H1 (cell line): ENCODE results near the gene UBE3C. TPM values are rescaled to one million over a fixed set of nuclear protein-coding genes. Genes with fewer than 3 reads are reported as not detected.

Experiments
- CTCF ChIA-PET: fragments of 300-600 bp; sonication (Branson Sonifier 250); formaldehyde crosslinking; loops from one replicate; lab custom pipeline; 2021; ENCODE audit not compliant: partially characterized antibody; lab: Charles Lee
- POLR2A ChIA-PET: fragments of 300-600 bp; sonication (Branson Sonifier 250); formaldehyde crosslinking; loops from one replicate; lab custom pipeline; 2021; ENCODE audit warnings: inconsistent platforms; ENCODE audit not compliant: partially characterized antibody; lab: Charles Lee
- DNase-seq, 2 experiments: peaks; one replicate each; pipeline versions ENCODE4 v3.0.0 to v3.0.0-alpha.2; 2010 to 2022; ENCODE audit warnings: low spot score in 2 of 2, low read depth in 1 of 2, mixed read lengths in 1 of 2
- FAIRE-seq: peaks from 2 replicates; lab custom pipeline; 2011; peaks lifted over from hg19 to GRCh38; lab: Jason Lieb, UNC
- H2AFZ ChIP-seq: 2 replicates; pipeline ENCODE4 v1.8.1; 2012; ENCODE audit warnings: low read length, inconsistent platforms
- H2AK5ac ChIP-seq: 2 replicates; pipeline ENCODE4 v1.6.1; 2013; ENCODE audit warnings: low read depth, low read length
- H2BK120ac ChIP-seq: replicated peaks from 2 replicates; pipeline ENCODE3; 2013; ENCODE audit warnings: low read depth, low read length, inconsistent platforms
- H2BK12ac ChIP-seq: 2 replicates; pipeline ENCODE4 v1.6.1; 2013; ENCODE audit warnings: low read depth, low read length
- H2BK15ac ChIP-seq: 2 replicates; pipeline ENCODE4 v1.6.1; 2013; ENCODE audit warnings: low read length
- H2BK20ac ChIP-seq: 2 replicates; pipeline ENCODE4 v1.6.1; 2013; ENCODE audit warnings: low read length
- H2BK5ac ChIP-seq: 2 replicates; pipeline ENCODE4 v1.6.1; 2013; ENCODE audit warnings: low read depth, low read length
- H3K14ac ChIP-seq: 2 replicates; pipeline ENCODE4 v1.6.1; 2013; ENCODE audit warnings: inconsistent platforms; ENCODE audit not compliant: insufficient read length
- H3K18ac ChIP-seq: 2 replicates; pipeline ENCODE4 v1.6.1; 2013; ENCODE audit warnings: low read length; ENCODE audit errors: extremely low read depth
- H3K23ac ChIP-seq: 2 replicates; pipeline ENCODE4 v1.6.1; 2013; ENCODE audit warnings: inconsistent platforms; ENCODE audit not compliant: insufficient read length
- H3K23me2 ChIP-seq: 2 replicates; pipeline ENCODE4 v1.6.1; 2013; ENCODE audit warnings: low read depth, low read length
- H3K27ac ChIP-seq: 2 replicates; pipeline ENCODE4 v1.6.1; 2011; ENCODE audit warnings: low read depth, low read length, inconsistent platforms
- H3K27me3 ChIP-seq, 4 experiments: replicated peaks in 1 of 4; 1 replicate in 1 of 4; 2 replicates in 3 of 4; pipeline versions ENCODE4 v1.6.1 to v1.8.1; 2011 to 2013; ENCODE audit warnings: low read length in 3 of 4, mild to moderate bottlenecking in 3 of 4, inconsistent platforms in 2 of 4, mixed read lengths in 2 of 4, moderate library complexity in 1 of 4; ENCODE audit not compliant: control insufficient read depth in 3 of 4, insufficient read depth in 3 of 4; ENCODE audit errors: extremely low read depth in 1 of 4
- H3K36me3 ChIP-seq, 4 experiments: 2 replicates each; pipeline versions ENCODE4 v1.6.1 to v1.8.1; 2011 to 2013; ENCODE audit warnings: mild to moderate bottlenecking in 4 of 4, low read length in 3 of 4, moderate library complexity in 2 of 4, control low read depth in 1 of 4, inconsistent platforms in 1 of 4; ENCODE audit not compliant: insufficient read depth in 4 of 4, control insufficient read depth in 2 of 4
- H3K4ac ChIP-seq: replicated peaks from 2 replicates; pipeline ENCODE3; 2013; ENCODE audit warnings: low read length, low read depth, mixed read lengths, inconsistent platforms; ENCODE audit not compliant: insufficient read length
- H3K4me1 ChIP-seq, 4 experiments: replicated peaks in 1 of 4; 1 replicate in 1 of 4; 2 replicates in 3 of 4; pipeline versions ENCODE4 v1.6.1 to v1.8.1; 2011 to 2013; ENCODE audit warnings: low read length in 3 of 4, inconsistent platforms in 2 of 4, mixed read lengths in 1 of 4; ENCODE audit not compliant: insufficient read depth in 4 of 4, control insufficient read depth in 3 of 4
- H3K4me2 ChIP-seq, 2 experiments: 2 replicates each; pipeline versions ENCODE4 v1.6.1 to v1.8.1; 2011 to 2013; ENCODE audit warnings: low read depth in 2 of 2, low read length in 2 of 2, control low read depth in 1 of 2, inconsistent platforms in 1 of 2, mild to moderate bottlenecking in 1 of 2; ENCODE audit not compliant: insufficient read depth in 1 of 2
- H3K4me3 ChIP-seq, 4 experiments: fragments of 200-600, 300-600 bp in 1 of 4; sonication (generic), shearing (Covaris generic), sonication (Bioruptor Twin) in 1 of 4; 2 replicates each; pipeline versions ENCODE4 v1.5.1 to v1.8.1; 2011 to 2016; ENCODE audit warnings: low read length in 4 of 4, low read depth in 3 of 4, control low read depth in 2 of 4, inconsistent platforms in 2 of 4, mild to moderate bottlenecking in 2 of 4, mixed read lengths in 1 of 4, moderate library complexity in 1 of 4; ENCODE audit not compliant: insufficient read depth in 2 of 4; ENCODE audit errors: extremely low read depth in 1 of 4
- H3K56ac ChIP-seq: replicated peaks from 2 replicates; pipeline ENCODE3; 2013; ENCODE audit warnings: low read depth, mild to moderate bottlenecking, mixed read lengths, low read length, inconsistent platforms; ENCODE audit not compliant: insufficient read length
- H3K79me1 ChIP-seq: 2 replicates; pipeline ENCODE4 v1.6.1; 2013; ENCODE audit warnings: low read depth, low read length, control low read depth
- H3K79me2 ChIP-seq, 2 experiments: 2 replicates each; pipeline versions ENCODE4 v1.6.1 to v1.8.1; 2012 to 2013; ENCODE audit warnings: low read length in 2 of 2, mild to moderate bottlenecking in 2 of 2, inconsistent platforms in 1 of 2; ENCODE audit not compliant: insufficient read depth in 2 of 2, control insufficient read depth in 1 of 2
- H3K9ac ChIP-seq, 4 experiments: replicated peaks in 1 of 4; 1 replicate in 1 of 4; 2 replicates in 3 of 4; pipeline versions ENCODE4 v1.6.1 to v1.8.1; 2011 to 2013; ENCODE audit warnings: low read depth in 3 of 4, low read length in 3 of 4, control low read depth in 2 of 4, mild to moderate bottlenecking in 2 of 4, moderate library complexity in 2 of 4, inconsistent platforms in 1 of 4; ENCODE audit errors: extremely low read depth in 1 of 4
- H3K9me3 ChIP-seq, 2 experiments: 2 replicates each; pipeline versions ENCODE4 v1.6.1 to v1.8.1; 2012 to 2013; ENCODE audit warnings: mild to moderate bottlenecking in 2 of 2, moderate library complexity in 2 of 2, control low read depth in 1 of 2, inconsistent platforms in 1 of 2, low read depth in 1 of 2, low read length in 1 of 2, mixed read lengths in 1 of 2; ENCODE audit not compliant: insufficient read depth in 2 of 2
- H4K20me1 ChIP-seq, 2 experiments: replicated peaks in 1 of 2; 2 replicates each; pipeline versions ENCODE3 to v1.8.1; 2011 to 2013; ENCODE audit warnings: inconsistent platforms in 2 of 2, low read length in 2 of 2, mild to moderate bottlenecking in 1 of 2; ENCODE audit not compliant: insufficient read depth in 2 of 2, control insufficient read depth in 1 of 2
- H4K5ac ChIP-seq: 2 replicates; pipeline ENCODE4 v1.6.1; 2013; ENCODE audit warnings: low read length, low read depth, mixed read lengths, inconsistent platforms; ENCODE audit not compliant: insufficient read length
- H4K8ac ChIP-seq: 2 replicates; pipeline ENCODE4 v1.8.0; 2013; ENCODE audit warnings: mild to moderate bottlenecking, moderate library complexity, low read length, inconsistent platforms; ENCODE audit not compliant: insufficient read depth; ENCODE audit errors: extremely low read depth
- H4K91ac ChIP-seq: replicated peaks from 2 replicates; pipeline ENCODE3; 2013; ENCODE audit warnings: low read length, mixed read lengths, inconsistent platforms; ENCODE audit not compliant: insufficient read length
- CTBP2 ChIP-seq: IDR thresholded peaks from 2 replicates; pipeline ENCODE4 v1.7.0; 2011; ENCODE audit warnings: borderline replicate concordance, mild to moderate bottlenecking, moderate library complexity, mixed read lengths, low read length; ENCODE audit not compliant: insufficient read depth, insufficient read length
- KDM5A ChIP-seq: fragments of 200-600 bp; IDR thresholded peaks from 2 replicates; pipeline ENCODE4 v1.7.1; 2012; ENCODE audit warnings: mild to moderate bottlenecking, low read length, inconsistent platforms, mixed read lengths
- SIRT6 ChIP-seq: IDR thresholded peaks from one replicate; pipeline ENCODE4 v1.7.1; 2012; ENCODE audit warnings: low read length, inconsistent platforms
- SP1 ChIP-seq: IDR thresholded peaks from 2 replicates; pipeline ENCODE4 v1.6.1; 2011; ENCODE audit warnings: low read depth, low read length
- WGBS, 2 experiments: shearing (Covaris generic) in 1 of 2; methylation state at CpG; one replicate each; pipeline versions ENCODE4 v1.1.6 to v1.1.7; 2013 to 2015; ENCODE audit warnings: low lambda C conversion rate in 2 of 2, mixed read lengths in 2 of 2, inconsistent platforms in 1 of 2, low coverage in 1 of 2, missing lambda C conversion rate in 1 of 2; ENCODE audit not compliant: insufficient replicate concordance in 2 of 2, insufficient coverage in 1 of 2, insufficient read length in 1 of 2; ENCODE audit errors: extremely low coverage in 1 of 2, missing lambda C conversion rate in 1 of 2; 5-methylcytosine and 5-hydroxymethylcytosine counted together
- polyA plus RNA-seq, 7 experiments: library from polyadenylated mRNA; depleted of rRNA in 3 of 7; stranded (reverse) in 5 of 7; unstranded in 2 of 7; fragments of >200 nt in 5 of 7; fragments of 200-250 nt in 2 of 7; gene quantifications; 1 replicate in 5 of 7; 2 replicates in 1 of 7; 4 replicates in 1 of 7; pipeline versions ENCODE4 v1.2.1 to v1.2.3, GENCODE V29; 2011 to 2013; ENCODE audit warnings: missing spikeins in 2 of 7, mixed read lengths in 2 of 7
- total RNA-seq: library from RNA; stranded (reverse); fragmentation: NEBNext Ultra II Directional; extraction: Animal tissue kit (Norgen Biotek cat#: 25700); gene quantifications from 2 replicates; pipeline ENCODE4 v1.2.1, GENCODE V29; 2021

UBE3C gene
- total and polyA plus RNA-seq, 2 of the 8 experiments (the other 6 are each of a cell fraction or from before 2014, with no cell fraction given): 32.0 to 54.1 TPM

- Histone ChIP-seq H4K20me1 (peaks cover 0 to 1% of the 10 kb centered on the region in 2 experiments), H3K27me3 (no peaks in the 10 kb centered on the region), H3K9ac (no peak overlapping the region), H3K56ac (no peak overlapping the region), H2BK5ac (no peak overlapping the region), H3K23ac (no peak overlapping the region), H4K5ac (no peak overlapping the region), H3K4ac (no peak overlapping the region), H3K23me2 (no peaks in the 10 kb centered on the region), H3K18ac (no peak overlapping the region), H3K4me2 (no peak overlapping the region), H2AFZ (no peak overlapping the region), H2BK15ac (no peak overlapping the region), H2AK5ac (no peak overlapping the region), H3K9me3 (no peaks in the 10 kb centered on the region), H3K79me2 (no peaks in the 10 kb centered on the region), H3K4me3 (no peak overlapping the region), H3K14ac (no peak overlapping the region), H2BK12ac (no peak overlapping the region), H2BK120ac (no peak overlapping the region), H3K79me1 (no peaks in the 10 kb centered on the region), H3K4me1 (no peaks in the 10 kb centered on the region), H2BK20ac (no peak overlapping the region), H4K8ac (no peak overlapping the region), H3K27ac (no peak overlapping the region), H3K36me3 (peaks cover 14 to 62% (median 32%) of the 10 kb centered on the region in 4 experiments), H4K91ac (no peak overlapping the region)
- no peak for FAIRE-seq
- TF ChIP-seq CTBP2 (no peak), SP1 (no peak), SIRT6 (no peak), KDM5A (no peak)
- CTCF ChIA-PET: interaction anchor here (2.1 kb wide), 1 partner anchor 19 kb away, joined by 12 read pairs; no protein-coding TSS in a partner anchor
- 96% methylated on average over 11 of the region's 11 CpGs; no CpG with 5 or more reads in 1 of the 2 experiments for WGBS, 2 experiments
- DNase-seq: no peak
- POLR2A ChIA-PET: no interaction called here
Observed at GRCh38 chr7:157253850-157254249, 115.1 kb downstream of the UBE3C start.
